Skin of body (tissue), 2 donors: ENCODE measurements around the gene CFAP70. TPM values are rescaled to one million over a fixed set of nuclear protein-coding genes. Genes with fewer than 3 reads are reported as not detected.
"Not testable (repeated sequence)": the region's sequence is repeated elsewhere in the genome, so short reads cannot be mapped to it uniquely, and the experiment has no call there.

Source experiments
- DNase-seq: peaks from one replicate; lab custom pipeline; 2025; lab: John Stamatoyannopoulos, UW
- total RNA-seq: library from RNA; depleted of rRNA; stranded (reverse); fragments of >200 nt; gene quantifications from one replicate; pipeline ENCODE4 v1.2.3, GENCODE V29; 2014

CFAP70 gene
- 3.4 TPM for total RNA-seq

- DNase-seq = peak; percentile 96
These were observed at the start of gene CFAP70 for GRCh38 chr10:73358331-73359279. CFAP70 (minus strand) TSS chr10:73358864; CDS start chr10:73354796, 4,068 bp downstream.

GRCh38 chr10:73408061-73408460, 49.4 kb upstream of the CFAP70 start:
- no peak for DNase-seq

- DNase-seq = no peak
These were observed 48.8 kb upstream of the CFAP70 start for GRCh38 chr10:73407495-73407894.

GRCh38 chr10:73406846-73407245, 48.2 kb upstream of the CFAP70 start:
- DNase-seq = no peak

GRCh38 chr10:73405556-73405955, 46.9 kb upstream of the CFAP70 start:
- no peak for DNase-seq

GRCh38 chr10:73404690-73405089, 46.0 kb upstream of the CFAP70 start:
- DNase-seq = no peak

- no peak for DNase-seq
These were observed 43.0 kb upstream of the CFAP70 start for GRCh38 chr10:73401636-73402035.

GRCh38 chr10:73399063-73399462, 40.4 kb upstream of the CFAP70 start:
- no peak for DNase-seq

GRCh38 chr10:73398024-73398423, 39.4 kb upstream of the CFAP70 start:
- DNase-seq = no peak

GRCh38 chr10:73394325-73394724, 35.7 kb upstream of the CFAP70 start:
- DNase-seq = not testable (repeated sequence)

- DNase-seq = no peak
These were observed 29.6 kb upstream of the CFAP70 start for GRCh38 chr10:73388228-73388627.

GRCh38 chr10:73386583-73386982, 27.9 kb upstream of the CFAP70 start:
- no peak for DNase-seq

GRCh38 chr10:73379064-73379748, 20.5 kb upstream of the CFAP70 start:
- DNase-seq = no peak

GRCh38 chr10:73376679-73377078, 18.0 kb upstream of the CFAP70 start:
- DNase-seq = no peak

- DNase-seq = no peak
These were observed 9.6 kb upstream of the CFAP70 start for GRCh38 chr10:73368238-73368637.

- no peak for DNase-seq
These were observed 8.0 kb upstream of the CFAP70 start for GRCh38 chr10:73366381-73367298.

- no peak for DNase-seq
These were observed 6.3 kb upstream of the CFAP70 start for GRCh38 chr10:73364964-73365363.

- DNase-seq = no peak
These were observed 828 bp upstream of the CFAP70 start for GRCh38 chr10:73359492-73359891.

GRCh38 chr10:73357821-73358220, 843 bp downstream of the CFAP70 start:
- DNase-seq = no peak

GRCh38 chr10:73357166-73357565, 1.5 kb downstream of the CFAP70 start:
- no peak for DNase-seq

- DNase-seq = no peak
These were observed 14.4 kb downstream of the CFAP70 start for GRCh38 chr10:73344269-73344668.
